ENCODE results near the gene IQGAP2. TPM values are rescaled to one million over a fixed set of nuclear protein-coding genes. Genes with fewer than 3 reads are reported as not detected.

IQGAP2 gene
- total RNA-seq, 1 donor: 1.2 TPM

DNA sequence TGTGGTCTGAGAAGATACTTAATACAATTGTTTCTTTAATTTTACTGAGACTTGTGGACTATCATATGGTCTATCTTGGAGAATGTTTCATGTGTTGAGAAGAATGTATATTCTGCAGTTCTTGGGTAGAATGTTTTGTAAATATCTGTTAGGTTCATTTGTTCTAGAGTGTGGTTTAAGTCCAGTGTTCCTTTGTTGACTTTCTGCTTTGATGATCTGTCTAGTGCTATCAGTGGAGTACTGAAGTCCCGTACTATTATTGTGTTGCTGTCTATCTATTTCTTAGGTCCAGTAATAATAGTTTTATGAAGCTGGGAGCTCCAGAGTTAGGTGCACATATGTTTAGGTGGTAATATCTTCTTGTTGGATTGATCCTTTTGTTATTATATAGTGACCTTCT is 36.1 kb downstream of the IQGAP2 start:
- TF ChIP-seq, protein P1, sequence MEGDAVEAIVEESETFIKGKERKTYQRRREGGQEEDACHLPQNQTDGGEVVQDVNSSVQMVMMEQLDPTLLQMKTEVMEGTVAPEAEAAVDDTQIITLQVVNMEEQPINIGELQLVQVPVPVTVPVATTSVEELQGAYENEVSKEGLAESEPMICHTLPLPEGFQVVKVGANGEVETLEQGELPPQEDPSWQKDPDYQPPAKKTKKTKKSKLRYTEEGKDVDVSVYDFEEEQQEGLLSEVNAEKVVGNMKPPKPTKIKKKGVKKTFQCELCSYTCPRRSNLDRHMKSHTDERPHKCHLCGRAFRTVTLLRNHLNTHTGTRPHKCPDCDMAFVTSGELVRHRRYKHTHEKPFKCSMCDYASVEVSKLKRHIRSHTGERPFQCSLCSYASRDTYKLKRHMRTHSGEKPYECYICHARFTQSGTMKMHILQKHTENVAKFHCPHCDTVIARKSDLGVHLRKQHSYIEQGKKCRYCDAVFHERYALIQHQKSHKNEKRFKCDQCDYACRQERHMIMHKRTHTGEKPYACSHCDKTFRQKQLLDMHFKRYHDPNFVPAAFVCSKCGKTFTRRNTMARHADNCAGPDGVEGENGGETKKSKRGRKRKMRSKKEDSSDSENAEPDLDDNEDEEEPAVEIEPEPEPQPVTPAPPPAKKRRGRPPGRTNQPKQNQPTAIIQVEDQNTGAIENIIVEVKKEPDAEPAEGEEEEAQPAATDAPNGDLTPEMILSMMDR (IDR thresholded peaks at IDR 0.05; ENCODE audit: insufficient read depth, low read length): no peak
- no peak overlapping the region for H3K4me3 ChIP-seq (ENCODE audit: low read depth, low read length)

DNA sequence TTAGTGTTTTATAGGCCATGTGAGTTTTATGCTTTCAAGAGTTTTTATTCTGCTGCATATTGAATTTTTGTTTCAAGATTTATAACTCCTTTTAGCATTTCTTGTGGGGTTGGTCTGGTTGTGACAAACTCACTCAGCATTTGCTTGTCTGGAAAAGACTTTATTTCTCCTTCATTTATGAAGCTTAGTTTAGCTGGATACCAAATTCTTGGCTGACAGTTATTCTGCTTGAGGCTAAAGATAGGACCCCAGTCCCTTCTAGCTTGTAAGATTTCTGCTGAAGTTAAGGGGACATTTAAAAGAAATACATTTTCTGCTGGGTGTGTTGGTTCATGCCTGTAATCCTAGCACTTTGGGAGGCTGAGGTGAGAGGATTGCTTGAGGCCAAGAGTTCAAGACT is 36.8 kb downstream of the IQGAP2 start:
- TF ChIP-seq, protein P1 (IDR thresholded peaks at IDR 0.05; ENCODE audit: insufficient read depth, low read length): no peak
- H3K4me3 ChIP-seq (ENCODE audit: low read depth, low read length): no peak overlapping the region
- no peak for DNase-seq (ENCODE audit: low read depth)

More for the DNA sequence above, 36.1 kb downstream of the IQGAP2 start:
- DNase-seq (ENCODE audit: low read depth): no peak

DNA sequence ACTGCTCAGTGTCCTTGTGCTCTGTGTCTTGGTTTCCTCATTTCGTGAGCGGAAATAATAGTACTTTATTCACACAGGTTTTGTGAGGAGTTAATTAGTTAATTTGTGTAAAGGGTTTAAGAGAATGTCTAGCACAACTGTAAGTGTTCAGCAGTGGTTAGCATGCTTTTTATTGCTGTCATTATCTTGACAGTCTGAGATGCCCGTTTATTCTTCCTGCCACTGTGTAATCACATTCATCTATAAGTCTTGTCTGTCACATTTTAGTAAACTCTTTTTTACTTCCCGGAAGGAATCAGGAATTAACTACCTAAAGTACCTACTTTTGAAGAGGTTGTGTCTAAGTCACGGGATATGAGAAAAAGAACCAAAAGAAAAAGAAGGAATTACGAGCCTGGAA is 38.0 kb downstream of the IQGAP2 start:
- no peak for DNase-seq (ENCODE audit: low read depth)
- no peak overlapping the region for H3K4me3 ChIP-seq (ENCODE audit: low read depth, low read length)
- TF ChIP-seq, protein P1 (IDR thresholded peaks at IDR 0.05; ENCODE audit: insufficient read depth, low read length): no peak

DNA sequence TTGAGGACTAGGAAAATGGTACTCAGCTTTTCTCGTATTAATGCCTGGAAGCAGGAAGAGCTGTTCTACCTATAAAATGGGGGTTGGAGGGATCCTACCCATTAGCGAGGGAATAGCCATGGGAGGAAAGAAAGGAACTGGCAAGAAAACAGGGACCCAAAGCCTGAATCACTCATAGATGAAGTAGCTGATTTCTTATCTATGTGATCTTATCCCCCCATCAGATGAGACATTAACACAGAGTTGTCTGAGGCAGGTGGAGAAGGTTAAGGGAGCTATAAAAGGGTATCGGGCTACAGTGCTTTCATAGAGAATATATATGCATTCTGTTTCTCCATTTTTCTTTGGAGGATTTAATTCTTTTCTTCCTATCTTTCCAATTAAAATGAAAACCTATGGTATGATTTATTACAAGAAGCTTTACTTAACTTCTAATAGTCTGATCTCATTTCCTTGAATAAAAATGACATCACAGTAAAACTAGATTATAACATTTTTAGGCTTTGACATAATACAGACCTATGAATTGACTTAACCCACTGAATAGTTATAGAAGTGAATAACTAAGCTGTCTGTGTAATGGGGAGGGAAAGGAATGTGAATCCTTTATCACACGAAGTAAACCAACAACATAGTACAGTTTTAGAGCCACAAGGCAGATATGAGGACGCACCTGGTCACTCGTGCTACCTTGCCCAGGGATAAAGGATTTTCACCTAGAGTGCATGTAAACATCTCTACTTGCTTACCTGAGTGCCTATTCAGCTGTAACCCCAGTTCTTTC is 39.0 kb downstream of the IQGAP2 start:
- TF ChIP-seq, protein P1 (IDR thresholded peaks at IDR 0.05; ENCODE audit: insufficient read depth, low read length): no peak
- no peak for DNase-seq (ENCODE audit: low read depth)
- H3K4me3 ChIP-seq (ENCODE audit: low read depth, low read length): no peak overlapping the region

DNA sequence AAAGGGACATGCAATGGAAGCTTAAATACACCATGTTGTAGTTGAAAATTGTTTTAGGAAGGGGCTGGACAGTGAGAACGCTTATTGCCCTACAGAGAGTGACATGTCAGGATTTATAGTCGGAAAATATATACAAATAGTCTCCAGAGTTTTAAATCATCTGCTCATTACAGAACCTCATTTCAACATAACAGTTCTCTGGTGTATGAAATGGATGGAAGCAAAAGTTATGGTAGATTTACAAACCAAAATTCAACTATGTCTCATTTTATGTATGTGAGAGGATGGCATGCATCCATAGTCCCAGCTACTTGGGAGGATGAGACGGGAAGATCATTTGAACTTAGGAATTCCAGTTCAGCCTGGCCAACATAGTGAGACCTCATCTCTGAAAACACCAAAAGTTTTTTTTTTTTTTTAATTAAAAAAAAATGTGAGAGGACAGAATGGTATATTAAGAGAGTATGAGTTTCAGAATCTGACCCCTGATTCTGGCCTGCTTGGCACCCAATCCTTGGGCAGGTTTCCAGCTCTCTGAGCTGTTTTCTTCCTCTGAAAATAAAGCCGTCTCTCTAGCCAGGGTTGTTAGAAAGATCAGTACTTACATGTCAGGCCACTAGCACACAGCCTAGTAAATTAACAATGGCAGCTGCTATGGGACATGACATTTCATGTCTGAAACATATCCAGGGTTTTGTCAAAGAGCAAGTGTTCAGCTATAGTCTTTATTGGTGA is 40.1 kb downstream of the IQGAP2 start:
- H3K4me3 ChIP-seq (ENCODE audit: low read depth, low read length): no peak overlapping the region
- DNase-seq (ENCODE audit: low read depth): no peak
- TF ChIP-seq, protein P1 (IDR thresholded peaks at IDR 0.05; ENCODE audit: insufficient read depth, low read length): no peak

DNA sequence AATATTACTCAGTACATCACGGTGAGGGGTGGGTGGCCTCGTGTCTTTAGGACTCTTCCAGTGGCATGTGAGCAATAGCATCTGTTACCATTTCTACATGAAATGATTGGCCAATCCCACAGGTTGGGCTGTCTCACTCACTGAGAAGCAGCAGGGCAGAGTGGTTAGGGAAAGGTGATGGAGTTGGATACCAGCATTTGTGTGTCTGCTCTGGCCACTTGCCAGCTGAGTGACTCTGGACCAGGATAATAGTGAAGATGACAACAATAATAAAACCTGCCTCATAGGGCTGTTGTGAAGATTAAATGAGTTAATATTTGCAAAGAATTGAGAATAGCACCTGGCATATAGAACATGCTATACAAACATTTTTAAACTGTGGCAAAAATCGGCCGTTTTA is 42.0 kb downstream of the IQGAP2 start:
- TF ChIP-seq, protein P1 (IDR thresholded peaks at IDR 0.05; ENCODE audit: insufficient read depth, low read length): no peak
- DNase-seq (ENCODE audit: low read depth): no peak
- no peak overlapping the region for H3K4me3 ChIP-seq (ENCODE audit: low read depth, low read length)

Measured in fibroblast of the aortic adventitia (primary cell).